Measurements from ENCODE around the gene IL16.

DNA sequence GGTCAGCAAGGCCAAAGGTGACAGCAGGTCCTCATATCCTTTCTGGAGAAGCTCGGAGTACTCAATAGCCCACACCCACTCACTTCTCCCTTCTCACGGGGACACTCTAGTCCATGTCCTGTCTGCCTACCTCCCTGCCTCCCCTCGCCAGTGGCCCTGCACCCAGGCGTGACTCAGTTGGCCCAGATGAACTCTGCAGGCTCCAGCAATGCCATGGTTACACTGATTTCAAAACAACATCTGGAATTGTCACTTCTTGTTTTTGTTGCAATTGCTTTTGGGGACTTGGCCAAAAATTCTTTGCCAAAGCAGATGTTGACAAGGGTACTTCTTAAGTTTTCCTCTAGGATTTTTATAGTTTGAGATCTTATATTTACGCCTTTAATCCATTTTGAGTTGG is 13.0 kb downstream of the IL16 start:
- TF ChIP-seq SP1 (IDR thresholded peaks at IDR 0.05) = no peak
- TF ChIP-seq FOXK2 (IDR thresholded peaks at IDR 0.05) = no peak
- no peak for TF ChIP-seq CTBP1 (IDR thresholded peaks at IDR 0.05; ENCODE audit: borderline replicate concordance)
